Activated CD8-positive, alpha-beta memory T cell treated with anti-CD3 and anti-CD28 coated beads, Interleukin-2, amount 10 ng/mL, durations not matched to agents 7 days and 5 days (primary cell): ENCODE data around the gene KASH5. TPM values are rescaled to one million over a fixed set of nuclear protein-coding genes. Genes with fewer than 3 reads are reported as not detected.
A peak's percentile ranks its signal among the peaks of the same experiment; 100 is the strongest.

Experiments used
- ATAC-seq: fragments of 150-1000 bp; cut with Tn5 transposase; one replicate; pipeline ENCODE4 v1.10.0; 2021; ENCODE audit warnings: moderate library complexity
- CTCF ChIA-PET: fragments of 350-600 bp; sonication (Branson Sonifier 250); formaldehyde crosslinking; loops from one replicate; lab custom pipeline; 2021; ENCODE audit warnings: antibody characterized with exemption; lab: Charles Lee
- DNase-seq: peaks from one replicate; pipeline ENCODE4 v3.0.0-alpha.2; 2020
- H3K27ac Mint-ChIP-seq: one replicate; pipeline ENCODE4 v1.8.0; 2021; ENCODE audit warnings: mild to moderate bottlenecking, mixed read lengths
- H3K27me3 Mint-ChIP-seq: one replicate; pipeline ENCODE4 v1.8.0; 2021; ENCODE audit warnings: mixed read lengths
- H3K36me3 Mint-ChIP-seq: one replicate; pipeline ENCODE4 v1.8.0; 2021; ENCODE audit warnings: mild to moderate bottlenecking, mixed read lengths
- H3K4me1 Mint-ChIP-seq: one replicate; pipeline ENCODE4 v1.8.0; 2021; ENCODE audit warnings: mixed read lengths
- H3K4me3 Mint-ChIP-seq: one replicate; pipeline ENCODE4 v1.8.0; 2021; ENCODE audit warnings: mild to moderate bottlenecking, moderate library complexity, mixed read lengths
- H3K9me3 Mint-ChIP-seq: one replicate; pipeline ENCODE4 v1.8.0; 2022; ENCODE audit warnings: low read depth, mixed read lengths
- total RNA-seq, 2 experiments: library from RNA; stranded (reverse); gene quantifications; one replicate each; pipeline ENCODE4 v1.2.3, GENCODE V29; 2021

KASH5 gene, protein sequence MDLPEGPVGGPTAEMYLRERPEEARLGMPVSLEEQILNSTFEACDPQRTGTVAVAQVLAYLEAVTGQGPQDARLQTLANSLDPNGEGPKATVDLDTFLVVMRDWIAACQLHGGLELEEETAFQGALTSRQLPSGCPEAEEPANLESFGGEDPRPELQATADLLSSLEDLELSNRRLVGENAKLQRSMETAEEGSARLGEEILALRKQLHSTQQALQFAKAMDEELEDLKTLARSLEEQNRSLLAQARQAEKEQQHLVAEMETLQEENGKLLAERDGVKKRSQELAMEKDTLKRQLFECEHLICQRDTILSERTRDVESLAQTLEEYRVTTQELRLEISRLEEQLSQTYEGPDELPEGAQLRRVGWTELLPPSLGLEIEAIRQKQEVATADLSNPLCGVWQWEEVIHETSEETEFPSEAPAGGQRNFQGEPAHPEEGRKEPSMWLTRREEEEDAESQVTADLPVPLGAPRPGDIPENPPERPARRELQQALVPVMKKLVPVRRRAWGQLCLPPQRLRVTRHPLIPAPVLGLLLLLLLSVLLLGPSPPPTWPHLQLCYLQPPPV
- total RNA-seq: under 1 TPM in 1 of 2 experiments, not detected in 1; 0.64 TPM

DNA sequence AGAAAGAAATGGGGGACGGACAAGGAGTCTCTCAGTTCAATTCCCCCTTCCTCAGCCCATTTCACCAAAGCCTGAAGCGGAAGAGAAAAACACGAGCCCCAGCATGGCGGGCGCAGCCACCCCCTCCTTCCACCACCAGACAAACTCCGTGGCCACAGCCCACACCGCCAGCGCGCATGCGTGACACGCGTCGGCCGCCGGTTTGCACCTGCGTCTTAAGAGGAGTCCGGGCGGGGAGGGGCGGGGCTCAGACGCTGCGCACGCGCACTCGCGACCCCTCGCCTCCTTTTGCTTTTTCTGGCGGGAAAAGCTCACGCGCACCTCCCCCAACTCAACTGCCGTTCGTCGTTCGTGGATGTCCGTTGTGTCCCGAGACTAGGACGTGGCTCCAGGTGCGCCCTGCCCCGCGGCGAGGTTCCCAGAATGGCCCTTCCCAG is at the start of gene KASH5:
Gene KASH5, plus strand, starts transcription at position 314 of the 437 bp plus-strand sequence. CDS start 2,635 bp downstream, outside the sequence.
- Mint-ChIP-seq H3K4me1 (peaks cover 30% of the 10 kb centered on the region), H3K27ac (peak within 1 kb of the TSS; percentile 77), H3K4me3 (peak within 1 kb of the TSS; percentile 30), H3K9me3 (no peaks in the 10 kb centered on the region), H3K27me3 (peaks cover 5% of the 10 kb centered on the region), H3K36me3 (no peaks in the 10 kb centered on the region)
- DNase-seq: peak; percentile 92
- peak; percentile 57 for ATAC-seq
- CTCF ChIA-PET: interaction anchor here (0.7 to 1.8 kb wide), 6 partner anchors 33 to 86 kb away, joined by 3 to 9 read pairs (median 5); partner anchors contain the start of genes FLT3LG and GFY

DNA sequence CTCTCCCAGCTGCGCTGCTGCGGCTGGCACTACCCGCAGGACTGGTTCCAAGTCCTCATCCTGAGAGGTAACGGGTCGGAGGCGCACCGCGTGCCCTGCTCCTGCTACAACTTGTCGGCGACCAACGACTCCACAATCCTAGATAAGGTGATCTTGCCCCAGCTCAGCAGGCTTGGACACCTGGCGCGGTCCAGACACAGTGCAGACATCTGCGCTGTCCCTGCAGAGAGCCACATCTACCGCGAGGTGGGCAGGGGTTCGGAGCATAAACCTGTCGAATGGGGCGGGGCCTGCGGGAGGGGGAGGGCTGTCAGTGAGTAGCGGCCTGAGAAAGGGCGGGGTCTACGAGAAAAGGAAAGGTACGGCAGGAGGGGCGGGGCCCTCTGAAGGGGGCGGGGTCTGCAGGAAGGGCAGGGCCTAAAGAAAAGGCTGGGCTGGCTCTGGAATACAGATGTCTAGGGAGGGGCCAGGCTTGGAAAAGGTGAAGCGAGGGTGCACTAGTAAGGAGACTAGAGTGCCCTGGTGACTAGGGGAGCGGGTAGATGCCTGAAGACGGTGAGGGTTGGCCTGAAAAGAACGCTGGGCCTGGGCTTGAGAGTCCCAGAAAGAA is 49.3 kb upstream of the KASH5 start:
- Mint-ChIP-seq H3K4me3 (no peak overlapping the region), H3K36me3 (peaks cover 29% of the 10 kb centered on the region), H3K27ac (no peak overlapping the region), H3K4me1 (peaks cover 52% of the 10 kb centered on the region), H3K27me3 (no peaks in the 10 kb centered on the region), H3K9me3 (no peaks in the 10 kb centered on the region)
- CTCF ChIA-PET: no interaction called here
- ATAC-seq: no peak
- no peak for DNase-seq

DNA sequence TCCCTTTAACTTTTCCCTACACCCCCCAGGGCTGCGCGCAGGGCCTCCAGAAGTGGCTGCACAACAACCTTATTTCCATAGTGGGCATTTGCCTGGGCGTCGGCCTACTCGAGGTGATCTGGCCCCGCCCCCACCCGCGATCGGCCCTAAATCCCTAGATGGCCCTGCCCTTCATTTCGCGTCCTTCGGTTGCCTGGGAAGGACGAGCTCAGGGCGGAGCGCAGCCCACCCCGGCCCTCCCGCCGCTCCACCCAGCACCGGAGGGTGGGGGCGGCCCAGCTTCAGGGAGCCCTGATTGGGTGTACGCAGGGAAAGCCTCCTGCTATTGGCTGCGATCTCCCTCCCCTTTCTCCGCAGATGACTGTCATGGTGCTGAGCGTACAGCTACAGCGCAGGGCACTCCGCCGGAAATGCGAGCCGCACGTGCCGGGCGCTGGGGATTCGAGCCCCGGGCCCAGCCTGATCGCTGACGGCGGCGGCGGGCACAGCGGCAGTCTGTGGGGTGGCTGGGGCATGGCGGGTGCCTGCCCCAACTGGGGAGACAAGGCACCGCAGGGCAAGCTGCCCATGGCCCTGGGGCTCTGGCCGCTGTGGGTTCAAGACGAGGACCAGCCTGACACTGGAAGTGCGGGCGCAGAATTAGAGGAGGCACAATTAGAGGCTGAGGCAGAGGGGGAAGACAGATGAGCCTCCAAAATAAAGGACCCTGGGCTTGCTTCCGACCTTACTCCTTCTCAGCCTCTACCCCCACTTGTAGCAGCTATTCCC is 48.6 kb upstream of the KASH5 start:
- H3K9me3 Mint-ChIP-seq: no peaks in the 10 kb centered on the region
- H3K27me3 Mint-ChIP-seq: no peaks in the 10 kb centered on the region
- DNase-seq (no peak), ATAC-seq (no peak)
- CTCF ChIA-PET: no interaction called here
- peaks cover 29% of the 10 kb centered on the region for H3K36me3 Mint-ChIP-seq
- peak overlapping the region; percentile 28 for H3K27ac Mint-ChIP-seq
- H3K4me1 Mint-ChIP-seq: peaks cover 46% of the 10 kb centered on the region
- no peak overlapping the region for H3K4me3 Mint-ChIP-seq

DNA sequence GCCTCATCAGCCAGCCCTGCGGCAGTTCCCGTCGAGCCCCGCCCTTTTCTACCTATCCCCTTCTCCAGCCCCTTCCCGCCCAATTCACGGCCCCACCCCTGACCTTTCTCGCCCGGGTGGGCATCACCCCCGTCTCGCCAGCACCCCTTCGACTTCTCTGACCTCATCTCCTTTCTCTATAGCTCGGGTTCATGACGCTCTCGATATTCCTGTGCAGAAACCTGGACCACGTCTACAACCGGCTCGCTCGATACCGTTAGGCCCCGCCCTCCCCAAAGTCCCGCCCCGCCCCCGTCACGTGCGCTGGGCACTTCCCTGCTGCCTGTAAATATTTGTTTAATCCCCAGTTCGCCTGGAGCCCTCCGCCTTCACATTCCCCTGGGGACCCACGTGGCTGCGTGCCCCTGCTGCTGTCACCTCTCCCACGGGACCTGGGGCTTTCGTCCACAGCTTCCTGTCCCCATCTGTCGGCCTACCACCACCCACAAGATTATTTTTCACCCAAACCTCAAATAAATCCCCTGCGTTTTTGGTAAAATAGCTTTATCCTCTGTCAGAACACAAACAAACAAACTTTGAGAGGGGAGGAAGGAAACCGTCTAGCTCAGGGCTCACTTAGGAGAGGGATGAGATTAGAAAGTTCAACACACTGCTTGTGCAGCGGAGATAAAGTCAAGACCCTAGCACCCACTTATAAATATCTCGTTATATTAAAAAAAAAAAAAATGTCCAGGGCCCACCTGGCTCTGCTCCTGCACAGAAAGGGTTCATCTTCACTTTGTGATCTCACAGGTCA is 47.8 kb upstream of the KASH5 start:
- DNase-seq (no peak), ATAC-seq (no peak)
- CTCF ChIA-PET: interaction anchor here (1.4 kb wide), 1 partner anchor 12 kb away, joined by 5 read pairs; no protein-coding TSS in a partner anchor
- Mint-ChIP-seq H3K27me3 (no peaks in the 10 kb centered on the region), H3K4me1 (peaks cover 46% of the 10 kb centered on the region), H3K4me3 (no peak overlapping the region), H3K27ac (peak overlapping the region; percentile 50), H3K9me3 (no peaks in the 10 kb centered on the region), H3K36me3 (peaks cover 29% of the 10 kb centered on the region)

DNA sequence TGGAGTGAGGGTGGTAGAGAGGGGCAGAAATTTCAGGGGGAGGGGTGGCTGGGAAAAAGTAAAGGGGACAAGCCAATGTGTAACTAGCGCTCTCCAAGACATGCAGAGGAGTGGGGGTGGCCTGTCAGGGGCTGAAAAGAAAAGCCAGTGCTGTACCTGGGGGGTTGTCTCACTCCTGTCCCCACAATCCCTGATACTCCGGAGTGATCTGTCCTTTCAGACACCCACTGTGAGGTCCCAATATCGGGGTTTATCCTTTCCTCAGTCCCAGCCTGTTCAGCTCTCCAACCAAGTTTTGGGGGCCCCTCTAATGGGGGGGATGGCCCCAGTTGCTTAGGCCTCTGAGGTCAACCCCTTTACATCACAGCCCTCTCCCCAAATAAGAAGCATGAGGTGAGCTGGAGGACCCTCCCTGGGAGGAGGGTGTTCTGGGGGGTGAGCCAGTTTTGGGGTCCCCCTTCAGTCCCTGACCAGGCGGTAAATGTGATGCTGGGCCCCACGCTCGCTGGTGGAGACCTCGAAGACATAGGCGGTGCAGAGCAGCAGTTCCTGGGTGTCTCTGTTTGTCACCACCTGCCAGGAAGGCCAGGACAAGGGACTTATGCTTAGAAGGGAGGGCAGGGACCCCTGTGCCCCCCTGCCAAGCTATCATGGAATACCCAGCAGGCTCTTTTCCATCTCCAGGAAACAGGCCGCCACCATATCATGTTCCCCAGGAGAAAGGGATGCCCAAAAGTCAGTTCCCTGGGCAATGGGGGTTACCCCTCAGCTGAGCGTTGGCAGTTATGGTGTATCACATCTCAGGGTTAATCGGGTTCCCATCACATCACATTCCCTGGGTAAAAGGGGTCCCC is 47.0 kb upstream of the KASH5 start:
- H3K27ac Mint-ChIP-seq: no peak overlapping the region
- peaks cover 27% of the 10 kb centered on the region for H3K36me3 Mint-ChIP-seq
- CTCF ChIA-PET: interaction anchor here (0.5 to 1.4 kb wide), 3 partner anchors 13 to 50 kb away, joined by 3 to 5 read pairs (median 3); no protein-coding TSS in a partner anchor
- peaks cover 41% of the 10 kb centered on the region for H3K4me1 Mint-ChIP-seq
- H3K4me3 Mint-ChIP-seq: no peak overlapping the region
- ATAC-seq (no peak), DNase-seq (no peak)
- H3K9me3 Mint-ChIP-seq: no peaks in the 10 kb centered on the region
- no peaks in the 10 kb centered on the region for H3K27me3 Mint-ChIP-seq

DNA sequence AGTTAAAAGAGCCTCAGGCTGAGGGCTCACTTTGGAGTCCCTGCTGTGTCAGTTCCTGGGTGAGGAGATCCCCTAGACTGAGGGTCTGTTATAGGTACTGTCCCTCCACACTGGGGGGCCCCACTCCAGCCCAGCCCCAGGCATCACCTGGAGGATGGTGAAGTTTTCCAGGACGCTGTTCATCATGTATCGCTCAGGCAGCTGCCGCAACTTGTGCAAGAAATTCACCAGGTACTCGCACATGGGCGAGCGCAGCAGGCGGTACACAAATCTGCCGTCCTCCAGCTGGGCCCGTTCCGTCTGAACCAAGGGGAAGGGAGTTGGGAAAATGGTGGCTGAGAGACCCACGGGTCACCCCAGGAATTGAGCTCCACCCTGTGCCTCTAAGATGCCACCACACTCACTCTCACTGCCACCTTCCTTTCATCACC is 45.7 kb upstream of the KASH5 start:
- Mint-ChIP-seq H3K27me3 (no peaks in the 10 kb centered on the region), H3K27ac (no peak overlapping the region), H3K9me3 (no peaks in the 10 kb centered on the region), H3K36me3 (peaks cover 25% of the 10 kb centered on the region), H3K4me1 (peaks cover 30% of the 10 kb centered on the region), H3K4me3 (no peak overlapping the region)
- CTCF ChIA-PET: interaction anchor here (0.8 to 1.0 kb wide), 2 partner anchors 10 to 49 kb away, joined by 3 read pairs; no protein-coding TSS in a partner anchor
- no peak for DNase-seq
- no peak for ATAC-seq

DNA sequence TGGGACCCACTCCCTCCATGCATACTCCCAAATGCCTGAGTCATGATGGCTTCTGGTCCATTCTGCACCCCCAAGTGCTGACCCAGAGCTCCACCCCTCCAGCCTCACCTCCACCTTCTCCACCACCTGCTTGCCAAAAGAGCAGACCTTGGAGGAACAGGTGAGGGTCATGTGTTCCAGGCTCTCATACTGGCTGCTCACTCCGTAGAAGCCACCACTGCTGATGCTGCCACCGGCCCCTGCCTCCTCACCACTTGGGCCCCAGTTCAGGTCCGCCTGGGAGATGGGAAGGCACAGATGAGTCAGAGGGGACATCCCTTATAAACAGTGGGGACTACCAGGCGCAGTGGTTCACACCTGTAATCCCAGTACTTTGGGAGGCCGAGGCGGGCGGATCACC is 44.9 kb upstream of the KASH5 start:
- no peaks in the 10 kb centered on the region for H3K9me3 Mint-ChIP-seq
- no peaks in the 10 kb centered on the region for H3K27me3 Mint-ChIP-seq
- CTCF ChIA-PET: interaction anchor here (0.8 kb wide), 1 partner anchor 11 kb away, joined by 3 read pairs; no protein-coding TSS in a partner anchor
- no peak overlapping the region for H3K4me3 Mint-ChIP-seq
- ATAC-seq (no peak), DNase-seq (no peak)
- H3K4me1 Mint-ChIP-seq: peaks cover 26% of the 10 kb centered on the region
- H3K27ac Mint-ChIP-seq: no peak overlapping the region
- H3K36me3 Mint-ChIP-seq: peaks cover 19% of the 10 kb centered on the region

DNA sequence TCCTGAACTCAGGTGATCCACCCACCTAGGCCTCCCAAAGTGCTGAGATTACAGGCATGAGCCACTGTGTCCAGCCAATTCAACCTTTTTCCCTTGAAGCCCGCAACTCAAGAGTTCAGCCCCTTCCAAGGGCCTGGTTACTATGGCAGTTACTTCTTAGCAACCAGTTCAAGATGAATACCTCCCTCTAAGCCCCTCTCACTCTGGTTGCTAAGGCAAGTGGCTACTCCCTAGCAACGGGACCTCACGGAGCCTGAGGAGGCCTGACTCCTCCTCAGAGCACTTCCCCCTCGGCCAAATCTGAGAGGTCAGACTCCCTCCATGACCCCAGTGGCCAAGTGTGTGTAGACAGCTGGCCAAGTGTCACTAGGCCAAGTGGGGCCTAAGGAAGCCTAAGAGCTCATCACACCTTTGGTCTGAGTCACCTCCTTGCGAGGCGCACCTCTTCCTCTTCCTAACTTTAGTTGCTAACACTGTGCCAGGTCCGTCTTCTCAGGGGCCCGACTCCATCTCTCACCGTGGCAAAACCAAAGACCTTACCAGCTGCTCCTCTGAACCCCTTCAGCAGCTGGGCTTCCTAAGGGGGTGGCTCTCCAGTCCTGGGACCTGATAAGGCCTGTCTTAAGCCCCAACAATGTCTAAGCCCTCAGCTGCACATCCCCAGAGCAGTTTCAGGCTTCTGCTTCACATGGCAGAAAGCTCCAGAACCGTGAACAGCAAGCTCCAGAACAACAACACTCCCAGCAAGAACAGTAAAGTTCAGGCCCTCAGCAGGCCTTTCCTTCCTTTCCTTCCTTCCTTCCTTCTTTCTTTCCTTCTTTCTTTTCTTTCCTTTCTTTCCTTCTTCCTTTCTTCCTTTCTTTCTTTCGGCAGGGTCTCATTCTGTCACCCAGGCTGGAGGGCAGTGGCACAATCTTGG is 43.3 kb upstream of the KASH5 start:
- Mint-ChIP-seq H3K9me3 (peaks cover 3% of the 10 kb centered on the region), H3K4me1 (peaks cover 15% of the 10 kb centered on the region), H3K27me3 (no peaks in the 10 kb centered on the region), H3K36me3 (peaks cover 7% of the 10 kb centered on the region), H3K4me3 (no peak overlapping the region), H3K27ac (peak overlapping the region; percentile 50)
- ATAC-seq: no peak
- CTCF ChIA-PET: interaction anchor here (1.1 to 1.2 kb wide), 3 partner anchors 43 to 75 kb away, joined by 3 read pairs; no protein-coding TSS in a partner anchor
- no peak for DNase-seq

DNA sequence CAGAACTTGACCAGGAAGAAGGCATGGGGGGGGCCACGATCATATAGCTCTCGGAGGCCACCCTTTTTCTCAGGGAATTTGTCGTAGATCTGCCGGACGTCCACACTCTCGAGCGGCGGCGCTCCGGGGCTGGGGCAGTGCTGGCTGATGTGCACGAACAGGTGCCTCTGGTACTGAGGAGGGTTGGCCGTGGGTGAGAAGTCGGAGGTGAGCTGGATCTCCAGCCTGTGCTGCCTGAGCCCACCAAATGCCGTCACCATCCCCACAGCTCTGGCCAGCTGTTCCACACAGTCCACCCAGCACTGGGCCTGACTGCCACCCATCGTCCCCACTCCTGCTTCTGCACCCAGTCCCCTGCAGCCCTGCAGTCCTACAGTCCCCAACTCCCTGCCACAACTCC is 40.9 kb upstream of the KASH5 start:
- CTCF ChIA-PET: interaction anchor here (1.6 to 1.9 kb wide), 2 partner anchors 11 to 19 kb away, joined by 3 to 4 read pairs; no protein-coding TSS in a partner anchor
- H3K27ac Mint-ChIP-seq: no peak overlapping the region
- H3K4me1 Mint-ChIP-seq: peaks cover 7% of the 10 kb centered on the region
- no peak overlapping the region for H3K4me3 Mint-ChIP-seq
- H3K36me3 Mint-ChIP-seq: no peaks in the 10 kb centered on the region
- H3K27me3 Mint-ChIP-seq: no peaks in the 10 kb centered on the region
- no peak for ATAC-seq
- H3K9me3 Mint-ChIP-seq: peaks cover 3% of the 10 kb centered on the region
- no peak for DNase-seq

DNA sequence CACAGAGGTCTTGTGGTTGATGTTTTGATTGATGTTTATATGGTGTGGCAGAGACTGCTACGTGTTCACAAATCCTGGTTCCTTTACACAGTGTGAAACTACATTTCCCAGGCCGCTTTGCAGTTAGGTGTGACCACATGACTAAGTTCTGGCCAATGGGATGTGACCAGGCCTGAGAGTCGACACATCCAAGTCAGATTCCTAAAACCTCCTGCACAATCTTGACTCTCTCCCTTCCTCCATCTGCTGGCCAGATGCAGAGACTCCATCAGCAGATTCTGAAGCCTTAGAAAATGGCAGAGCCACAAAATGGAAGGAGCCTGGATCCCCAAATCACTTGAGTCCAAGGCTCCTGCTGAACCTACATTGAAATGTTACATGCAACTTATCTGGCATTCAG is 40.2 kb upstream of the KASH5 start:
- Mint-ChIP-seq H3K4me1 (peaks cover 7% of the 10 kb centered on the region), H3K9me3 (peaks cover 3% of the 10 kb centered on the region), H3K4me3 (no peak overlapping the region), H3K27me3 (no peaks in the 10 kb centered on the region), H3K27ac (peak overlapping the region; percentile 24), H3K36me3 (no peaks in the 10 kb centered on the region)
- ATAC-seq (peak; percentile 49), DNase-seq (no peak)
- CTCF ChIA-PET: interaction anchor here (1.5 to 1.9 kb wide), 3 partner anchors 11 to 20 kb away, joined by 3 to 5 read pairs (median 4); no protein-coding TSS in a partner anchor
